CD4-positive, CD25-positive, alpha-beta regulatory T cell (primary cell): ENCODE measurements around the gene EXOC3L1. TPM values are rescaled to one million over a fixed set of nuclear protein-coding genes. Genes with fewer than 3 reads are reported as not detected.

Experiments used
- ATAC-seq, 2 donors: fragments of 150-1000 bp; cut with Tn5 transposase; one replicate each; pipeline ENCODE4 v1.10.0; 2021; ENCODE audit warnings: low read depth in 2 of 2, moderate number of reproducible peaks in 2 of 2, moderate library complexity in 1 of 2
- DNase-seq, 3 donors: peaks; one replicate each; pipeline versions ENCODE4 v3.0.0 to v3.0.0-alpha.2; 2012 to 2022; ENCODE audit warnings: mixed read lengths in 1 of 3
- H3K27ac ChIP-seq: one replicate; pipeline ENCODE4 v1.7.0; 2013; ENCODE audit warnings: mild to moderate bottlenecking, low read length; ENCODE audit not compliant: insufficient read depth, poor library complexity, severe bottlenecking
- H3K27me3 ChIP-seq: one replicate; pipeline ENCODE4 v1.7.0; 2013; ENCODE audit warnings: low read length; ENCODE audit not compliant: control insufficient read depth, insufficient read depth
- H3K36me3 ChIP-seq: one replicate; pipeline ENCODE4 v1.7.0; 2013; ENCODE audit warnings: mild to moderate bottlenecking, low read length, moderate library complexity; ENCODE audit not compliant: control insufficient read depth, insufficient read depth
- H3K4me1 ChIP-seq: 2 replicates; pipeline ENCODE4 v1.7.0; 2013; ENCODE audit warnings: mild to moderate bottlenecking, low read length; ENCODE audit not compliant: insufficient read depth, control insufficient read depth, poor library complexity, severe bottlenecking
- H3K4me3 ChIP-seq: one replicate; pipeline ENCODE4 v1.7.0; 2013; ENCODE audit warnings: low read depth, mild to moderate bottlenecking, low read length, moderate library complexity
- H3K9me3 ChIP-seq, 2 experiments: 1 replicate in 1 of 2; 2 replicates in 1 of 2; pipeline ENCODE4 v1.7.0; 2013; ENCODE audit warnings: low read length in 2 of 2, mild to moderate bottlenecking in 1 of 2, moderate library complexity in 1 of 2; ENCODE audit not compliant: control insufficient read depth in 2 of 2
- H3K27ac Mint-ChIP-seq, 3 donors: one replicate each; pipeline ENCODE4 v1.8.0; 2020 to 2022; ENCODE audit warnings: mild to moderate bottlenecking in 3 of 3, mixed read lengths in 3 of 3, moderate library complexity in 2 of 3
- H3K27me3 Mint-ChIP-seq: one replicate; pipeline ENCODE4 v1.8.0; 2022; ENCODE audit warnings: mild to moderate bottlenecking, mixed read lengths
- H3K36me3 Mint-ChIP-seq: one replicate; pipeline ENCODE4 v1.8.0; 2020; ENCODE audit warnings: mixed read lengths
- H3K4me1 Mint-ChIP-seq, 4 donors: one replicate each; pipeline ENCODE4 v1.8.0; 2020 to 2022; ENCODE audit warnings: mixed read lengths in 4 of 4, mild to moderate bottlenecking in 1 of 4
- H3K4me3 Mint-ChIP-seq, 4 donors: one replicate each; pipeline ENCODE4 v1.8.0; 2020 to 2022; ENCODE audit warnings: mild to moderate bottlenecking in 4 of 4, mixed read lengths in 4 of 4, moderate library complexity in 3 of 4
- H3K9me3 Mint-ChIP-seq, 7 donors: one replicate each; pipeline ENCODE4 v1.8.0; 2020 to 2022; ENCODE audit warnings: mixed read lengths in 7 of 7, mild to moderate bottlenecking in 3 of 7, moderate library complexity in 2 of 7
- polyA plus RNA-seq, 4 donors: library from polyadenylated mRNA; unstranded; fragments of 300-500 nt; fragmentation: Illumina TruSeq; gene quantifications; one replicate each; pipeline ENCODE4 v1.2.3, GENCODE V29; 2021
- total RNA-seq: library from RNA; stranded (reverse); gene quantifications from one replicate; pipeline ENCODE4 v1.2.3, GENCODE V29; 2022

EXOC3L1 gene, protein sequence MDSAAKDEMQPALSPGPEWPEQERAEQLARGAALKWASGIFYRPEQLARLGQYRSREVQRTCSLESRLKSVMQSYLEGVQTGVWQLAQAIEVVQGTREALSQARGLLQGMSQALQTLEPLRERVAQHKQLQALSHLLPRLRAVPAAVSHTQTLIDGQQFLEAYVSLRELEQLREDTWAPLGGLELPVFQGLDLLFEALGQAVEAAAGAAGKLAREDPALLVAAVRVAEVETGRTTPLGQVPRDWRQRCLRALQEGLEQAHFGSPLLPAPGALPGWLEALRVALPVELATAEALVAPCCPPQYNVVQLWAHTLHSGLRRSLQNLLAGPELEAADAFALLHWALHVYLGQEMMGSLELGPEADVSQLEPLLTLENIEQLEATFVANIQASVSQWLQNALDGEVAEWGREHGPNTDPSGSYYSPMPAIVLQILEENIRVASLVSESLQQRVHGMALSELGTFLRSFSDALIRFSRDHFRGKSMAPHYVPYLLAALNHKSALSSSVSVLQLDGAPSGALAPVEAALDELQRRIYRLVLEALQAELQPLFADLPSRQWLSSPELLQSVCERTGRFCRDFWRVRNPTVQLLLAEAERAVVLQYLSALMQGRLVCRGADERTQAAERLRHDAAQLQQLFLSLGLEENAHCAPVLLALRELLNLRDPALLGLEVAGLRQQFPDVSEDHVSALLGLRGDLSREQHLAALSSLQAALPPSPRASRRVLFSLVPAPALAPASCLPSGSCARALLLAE
- total RNA-seq (0.86 TPM), polyA plus RNA-seq (under 1 TPM in 2 of 4 donors, not detected in 2; 0.25 to 0.35 TPM)

DNA sequence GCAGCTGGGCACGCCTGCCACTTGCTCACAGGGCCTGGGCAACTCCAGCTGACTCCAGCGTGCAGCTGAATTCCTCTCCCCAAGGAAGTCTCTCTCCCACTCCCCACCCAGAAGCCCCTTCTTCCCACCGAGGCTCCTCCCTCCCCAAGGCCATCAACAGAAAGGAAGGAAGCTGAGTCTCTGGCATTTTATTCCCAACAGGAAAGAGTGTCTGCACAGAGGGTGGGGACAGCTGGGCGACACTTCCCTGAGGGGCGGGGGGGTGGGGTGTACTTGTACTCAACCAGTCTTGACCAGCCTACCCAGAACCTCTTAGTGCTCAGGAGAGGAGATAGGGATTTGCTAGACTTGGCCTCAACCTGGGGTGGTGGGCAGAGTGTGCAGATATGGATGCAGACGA, at the start of gene EXOC3L1:
Gene EXOC3L1 (minus strand): TSS at position 96 of the 400 bp plus-strand sequence. CDS start 460 bp downstream, outside the sequence.
- Histone ChIP-seq H3K4me1 (peaks cover 35% of the 10 kb centered on the region), H3K36me3 (peaks cover 13% of the 10 kb centered on the region), H3K27ac (no peak within 1 kb of the TSS), H3K27me3 (peaks cover 3% of the 10 kb centered on the region), H3K9me3 (no peaks in the 10 kb centered on the region), H3K4me3 (no peak within 1 kb of the TSS)
- Mint-ChIP-seq H3K27ac (no peak within 1 kb of the TSS), H3K9me3 (no peaks in the 10 kb centered on the region), H3K27me3 (peaks cover 10% of the 10 kb centered on the region), H3K36me3 (peaks cover 3% of the 10 kb centered on the region), H3K4me3 (peak within 1 kb of the TSS in 2 of 4 donors; percentile 54 to 97), H3K4me1 (peaks cover 13 to 49% (median 23%) of the 10 kb centered on the region in 4 donors)
- DNase-seq = no peak
- no peak for ATAC-seq

DNA sequence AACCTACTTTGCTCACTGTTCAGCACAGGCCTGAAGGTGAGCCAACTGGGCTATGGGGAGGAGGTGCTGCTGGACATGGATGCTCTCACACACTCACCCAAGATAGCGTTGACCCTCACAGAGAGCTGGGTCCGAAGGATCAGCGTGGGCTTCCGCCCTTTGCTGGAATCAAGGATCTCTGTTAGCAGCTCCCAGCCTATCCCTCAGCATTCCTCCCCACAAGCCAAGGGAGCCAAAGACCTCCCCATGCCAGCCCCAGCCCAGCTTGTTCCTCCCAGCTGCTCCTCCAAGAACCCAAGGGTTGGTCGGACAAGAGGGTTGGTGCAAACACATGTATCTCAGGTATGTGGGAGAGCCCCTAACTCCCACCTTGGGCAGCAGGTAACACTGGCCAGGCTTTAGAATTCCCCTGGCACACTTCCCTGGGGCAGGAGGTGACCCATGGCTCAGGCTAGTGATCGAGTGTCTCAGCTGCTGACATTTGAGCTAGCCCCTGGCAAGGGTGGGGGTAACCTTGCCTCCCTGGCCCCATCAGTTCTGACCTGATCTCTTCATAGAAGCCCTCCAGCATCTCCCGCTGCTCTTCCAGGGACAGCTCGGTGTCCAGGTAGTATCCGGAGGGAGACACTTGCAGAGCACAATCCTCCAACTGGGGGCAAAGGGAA, 49.0 kb upstream of the EXOC3L1 start:
- DNase-seq = no peak
- ATAC-seq = no peak
- Mint-ChIP-seq H3K27me3 (no peaks in the 10 kb centered on the region), H3K27ac (peak overlapping the region in 1 of 3 donors; percentile 56), H3K4me1 (peaks cover 0 to 9% (median 3%) of the 10 kb centered on the region in 4 donors), H3K4me3 (no peak overlapping the region), H3K36me3 (peaks cover 29% of the 10 kb centered on the region), H3K9me3 (peaks cover 0 to 1% (median 0%) of the 10 kb centered on the region in 7 donors)
- Histone ChIP-seq H3K4me3 (no peak overlapping the region), H3K27me3 (no peaks in the 10 kb centered on the region), H3K27ac (no peak overlapping the region), H3K36me3 (peaks cover 37% of the 10 kb centered on the region), H3K9me3 (no peaks in the 10 kb centered on the region), H3K4me1 (peaks cover 4% of the 10 kb centered on the region)

DNA sequence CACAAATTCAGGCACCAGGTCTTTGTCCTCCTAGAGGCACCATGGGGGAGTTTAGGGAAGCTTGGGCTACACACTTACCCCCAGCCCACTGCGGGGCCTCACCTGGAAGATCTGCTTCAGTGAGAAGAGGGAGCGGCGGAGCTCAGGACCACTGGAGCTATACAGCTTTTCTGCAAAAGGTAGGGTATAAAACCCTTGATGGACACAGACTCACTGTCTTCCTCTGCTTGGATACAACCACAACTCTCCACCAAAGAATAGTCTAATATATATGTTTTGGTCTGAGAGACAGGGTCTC, 48.3 kb upstream of the EXOC3L1 start:
- H3K9me3 Mint-ChIP-seq = peaks cover 0 to 1% (median 0%) of the 10 kb centered on the region in 7 donors
- H3K4me3 Mint-ChIP-seq = no peak overlapping the region
- ATAC-seq (no peak), DNase-seq (no peak)
- no peaks in the 10 kb centered on the region for H3K27me3 Mint-ChIP-seq
- Histone ChIP-seq H3K4me1 (no peaks in the 10 kb centered on the region), H3K36me3 (peaks cover 38% of the 10 kb centered on the region), H3K4me3 (no peak overlapping the region), H3K9me3 (no peaks in the 10 kb centered on the region), H3K27me3 (no peaks in the 10 kb centered on the region), H3K27ac (no peak overlapping the region)
- H3K36me3 Mint-ChIP-seq = peaks cover 33% of the 10 kb centered on the region
- peaks cover 0 to 4% (median 3%) of the 10 kb centered on the region in 4 donors for H3K4me1 Mint-ChIP-seq
- peak overlapping the region in 2 of 3 donors; percentile 23 to 56 for H3K27ac Mint-ChIP-seq

DNA sequence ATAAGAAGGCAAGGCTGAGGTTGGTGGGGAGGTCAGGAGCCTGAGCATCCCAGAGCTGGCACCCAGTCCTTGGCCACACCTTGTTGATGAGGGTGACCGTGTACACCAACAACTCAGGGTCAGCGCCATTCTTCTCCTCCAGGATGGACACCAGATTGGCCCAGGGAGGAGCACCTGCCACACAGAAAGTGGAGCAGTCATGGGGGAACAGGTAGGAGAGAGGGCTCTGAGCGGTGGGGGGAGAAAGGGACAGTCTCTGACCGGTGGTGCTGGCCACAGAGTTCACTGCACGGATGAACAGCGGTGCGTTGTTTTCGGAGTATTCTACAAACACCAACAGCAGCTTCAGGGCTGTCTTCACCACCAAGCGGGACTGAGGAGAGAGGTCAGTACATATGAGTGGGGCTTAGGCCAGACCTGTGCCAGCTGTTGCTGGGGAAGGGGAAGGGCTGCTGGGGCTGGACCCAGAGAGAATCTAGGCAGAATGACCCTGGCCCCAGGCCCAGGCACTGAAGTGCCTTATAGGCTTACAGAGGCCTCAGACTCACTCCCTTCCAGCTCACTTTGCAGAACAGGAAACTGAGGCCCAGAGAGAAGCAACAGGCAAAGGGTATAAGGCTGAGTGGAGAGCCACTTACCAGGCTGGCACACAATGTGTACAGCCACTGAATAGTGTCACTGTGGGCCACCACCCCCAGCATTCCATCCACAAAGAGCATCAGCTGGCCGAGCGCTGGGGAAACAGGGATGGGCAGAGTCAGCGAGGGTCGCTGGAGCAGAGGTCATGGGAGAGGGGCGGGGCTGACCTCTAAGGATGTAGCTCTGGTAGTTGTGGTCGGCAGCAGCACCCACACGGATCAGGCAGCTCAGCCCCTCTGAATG, 47.7 kb upstream of the EXOC3L1 start:
- peak overlapping the region in 1 of 3 donors; percentile 23 for H3K27ac Mint-ChIP-seq
- DNase-seq (no peak), ATAC-seq (no peak)
- peaks cover 33% of the 10 kb centered on the region for H3K36me3 Mint-ChIP-seq
- peaks cover 0 to 4% (median 2%) of the 10 kb centered on the region in 4 donors for H3K4me1 Mint-ChIP-seq
- no peak overlapping the region for H3K27ac ChIP-seq
- H3K36me3 ChIP-seq = peaks cover 38% of the 10 kb centered on the region
- no peaks in the 10 kb centered on the region for H3K4me1 ChIP-seq
- no peaks in the 10 kb centered on the region for H3K27me3 ChIP-seq
- H3K4me3 Mint-ChIP-seq = no peak overlapping the region
- H3K27me3 Mint-ChIP-seq = no peaks in the 10 kb centered on the region
- no peaks in the 10 kb centered on the region for H3K9me3 ChIP-seq
- H3K4me3 ChIP-seq = no peak overlapping the region
- H3K9me3 Mint-ChIP-seq = peaks cover 0 to 1% (median 0%) of the 10 kb centered on the region in 7 donors

DNA sequence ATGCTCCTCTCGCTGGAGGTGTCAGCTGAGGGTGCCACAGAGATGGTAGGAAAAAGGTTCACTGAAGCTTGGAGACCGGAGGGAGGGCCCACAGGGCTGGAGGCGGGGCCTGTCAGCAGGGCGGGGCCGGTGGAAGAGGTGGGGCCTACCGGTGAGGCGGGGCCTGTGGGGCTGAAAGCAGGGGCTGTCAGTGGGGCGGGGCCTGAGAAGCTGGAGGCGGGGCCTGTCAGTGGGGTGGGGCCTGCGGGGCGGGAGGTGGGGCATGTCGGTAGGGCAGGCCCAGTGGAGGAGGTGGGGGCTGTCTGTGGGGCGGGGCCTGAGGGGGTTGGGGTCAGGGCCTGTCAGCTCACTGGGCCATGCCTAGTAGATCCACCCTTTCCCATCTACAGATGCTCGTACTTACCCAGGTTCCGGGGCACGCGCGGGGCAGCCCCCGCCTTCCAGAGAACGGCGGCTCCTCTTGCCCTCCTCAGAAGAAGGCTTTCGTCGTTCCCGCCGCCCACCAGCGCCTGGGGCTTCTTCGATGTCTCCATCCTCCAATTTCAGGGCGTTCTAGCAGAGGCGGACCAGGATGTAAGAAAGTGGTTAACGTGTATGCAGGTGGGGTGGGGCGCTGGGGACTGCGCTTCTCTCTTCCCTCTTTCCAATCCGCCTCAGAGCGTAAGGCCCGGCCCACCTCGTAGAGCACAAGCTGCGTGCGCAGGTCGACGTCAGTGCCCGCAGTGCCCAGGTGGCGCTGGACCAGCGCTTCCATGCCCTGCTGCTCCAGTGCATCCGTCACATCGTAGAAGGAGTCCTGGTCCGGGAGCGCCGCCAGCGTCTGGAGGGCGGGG, 46.8 kb upstream of the EXOC3L1 start:
- Mint-ChIP-seq H3K9me3 (peaks cover 0 to 1% (median 0%) of the 10 kb centered on the region in 7 donors), H3K4me3 (peak overlapping the region in 1 of 4 donors; percentile 77), H3K4me1 (peaks cover 0 to 4% (median 0%) of the 10 kb centered on the region in 4 donors), H3K27ac (peak overlapping the region in 2 of 3 donors; percentile 29 to 78), H3K27me3 (no peaks in the 10 kb centered on the region), H3K36me3 (peaks cover 33% of the 10 kb centered on the region)
- no peak overlapping the region for H3K4me3 ChIP-seq
- peak; percentile 56 to 64 (median 57) for DNase-seq
- H3K27me3 ChIP-seq = no peaks in the 10 kb centered on the region
- no peaks in the 10 kb centered on the region for H3K9me3 ChIP-seq
- H3K27ac ChIP-seq = no peak overlapping the region
- H3K4me1 ChIP-seq = no peaks in the 10 kb centered on the region
- H3K36me3 ChIP-seq = peaks cover 39% of the 10 kb centered on the region
- peak; percentile 64 to 69 for ATAC-seq

DNA sequence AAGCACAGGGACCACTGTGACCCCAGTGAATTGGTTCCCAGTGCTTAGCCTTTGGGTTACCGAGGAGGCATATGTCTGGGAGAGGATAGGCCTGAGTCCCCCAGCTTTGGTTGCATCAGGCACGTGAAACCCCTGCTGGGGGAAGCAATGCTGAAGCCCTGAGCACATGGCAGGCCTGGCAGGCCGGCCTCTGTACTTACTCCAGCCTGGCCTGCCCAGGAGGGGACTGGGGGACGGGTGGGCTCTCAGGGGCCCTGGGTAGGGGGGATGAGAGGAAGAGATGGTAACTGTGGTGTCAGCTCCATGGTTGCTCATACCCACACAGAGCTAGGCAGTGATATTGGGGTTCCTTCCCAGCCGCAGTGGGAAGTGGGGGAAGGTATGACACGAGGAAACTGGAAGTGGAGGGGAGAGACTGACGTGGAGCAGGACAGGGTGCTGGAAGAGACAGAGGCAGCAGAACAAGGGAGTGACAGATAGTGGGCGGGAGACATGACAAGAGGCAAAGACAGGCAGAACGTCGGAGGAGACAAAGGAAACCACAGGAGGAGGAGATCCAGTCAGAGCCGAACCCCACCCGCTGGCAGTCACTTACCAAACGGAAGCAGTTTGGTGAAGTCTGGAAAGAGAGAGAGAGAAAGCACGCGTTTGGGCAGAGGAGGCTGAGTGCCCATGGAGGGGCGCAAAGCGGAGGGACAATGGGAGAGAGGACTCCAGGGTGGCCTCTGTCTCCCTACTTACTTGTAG, 46.1 kb upstream of the EXOC3L1 start:
- H3K4me3 ChIP-seq = no peak overlapping the region
- H3K4me1 ChIP-seq = no peaks in the 10 kb centered on the region
- no peak overlapping the region for H3K27ac ChIP-seq
- H3K4me1 Mint-ChIP-seq = peaks cover 0 to 4% (median 0%) of the 10 kb centered on the region in 4 donors
- H3K27me3 Mint-ChIP-seq = no peaks in the 10 kb centered on the region
- peak overlapping the region in 2 of 3 donors; percentile 66 to 78 for H3K27ac Mint-ChIP-seq
- peaks cover 47% of the 10 kb centered on the region for H3K36me3 ChIP-seq
- H3K9me3 Mint-ChIP-seq = peaks cover 0 to 1% (median 0%) of the 10 kb centered on the region in 7 donors
- H3K9me3 ChIP-seq = no peaks in the 10 kb centered on the region
- DNase-seq (peak in 2 of 3 donors; percentile 34 to 36), ATAC-seq (no peak)
- peaks cover 33% of the 10 kb centered on the region for H3K36me3 Mint-ChIP-seq
- no peaks in the 10 kb centered on the region for H3K27me3 ChIP-seq
- H3K4me3 Mint-ChIP-seq = peak overlapping the region in 3 of 4 donors; percentile 15 to 88 (median 77)
